Measurements from ENCODE around the gene IFNK.

The IFNK gene

GRCh38 chr9:27514551-27514950 is 9.5 kb upstream of the IFNK start:
- no peak for DNase-seq

GRCh38 chr9:27518006-27518405 is 6.1 kb upstream of the IFNK start:
- DNase-seq = no peak

- no peak for DNase-seq
Measured at GRCh38 chr9:27518809-27519208, 5.3 kb upstream of the IFNK start.

GRCh38 chr9:27519466-27520465 is 4.3 kb upstream of the IFNK start:
- DNase-seq = no peak

GRCh38 chr9:27520986-27521385 is 3.1 kb upstream of the IFNK start:
- DNase-seq = no peak

- no peak for DNase-seq
Measured at GRCh38 chr9:27523141-27523540, 949 bp upstream of the IFNK start.

DNA sequence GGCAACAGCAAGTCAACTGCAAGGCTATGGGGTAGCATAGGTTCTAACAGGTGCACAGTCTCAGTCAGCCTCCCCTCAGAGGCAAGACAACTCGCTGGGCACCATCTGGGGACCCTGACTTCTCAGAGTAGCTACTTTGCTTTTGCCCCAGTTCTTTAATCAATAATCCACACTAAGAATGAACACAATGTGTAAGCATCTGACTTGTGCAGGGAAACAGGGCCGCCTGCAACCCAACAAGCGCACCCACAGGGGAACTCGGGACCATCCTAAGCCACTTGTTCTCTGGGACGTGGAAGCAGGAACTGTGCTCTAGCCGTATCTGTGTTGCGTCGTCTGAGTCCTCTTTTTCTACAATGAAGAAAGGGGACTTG is 3.6 kb downstream of the IFNK start:
- no peak for DNase-seq

DNA sequence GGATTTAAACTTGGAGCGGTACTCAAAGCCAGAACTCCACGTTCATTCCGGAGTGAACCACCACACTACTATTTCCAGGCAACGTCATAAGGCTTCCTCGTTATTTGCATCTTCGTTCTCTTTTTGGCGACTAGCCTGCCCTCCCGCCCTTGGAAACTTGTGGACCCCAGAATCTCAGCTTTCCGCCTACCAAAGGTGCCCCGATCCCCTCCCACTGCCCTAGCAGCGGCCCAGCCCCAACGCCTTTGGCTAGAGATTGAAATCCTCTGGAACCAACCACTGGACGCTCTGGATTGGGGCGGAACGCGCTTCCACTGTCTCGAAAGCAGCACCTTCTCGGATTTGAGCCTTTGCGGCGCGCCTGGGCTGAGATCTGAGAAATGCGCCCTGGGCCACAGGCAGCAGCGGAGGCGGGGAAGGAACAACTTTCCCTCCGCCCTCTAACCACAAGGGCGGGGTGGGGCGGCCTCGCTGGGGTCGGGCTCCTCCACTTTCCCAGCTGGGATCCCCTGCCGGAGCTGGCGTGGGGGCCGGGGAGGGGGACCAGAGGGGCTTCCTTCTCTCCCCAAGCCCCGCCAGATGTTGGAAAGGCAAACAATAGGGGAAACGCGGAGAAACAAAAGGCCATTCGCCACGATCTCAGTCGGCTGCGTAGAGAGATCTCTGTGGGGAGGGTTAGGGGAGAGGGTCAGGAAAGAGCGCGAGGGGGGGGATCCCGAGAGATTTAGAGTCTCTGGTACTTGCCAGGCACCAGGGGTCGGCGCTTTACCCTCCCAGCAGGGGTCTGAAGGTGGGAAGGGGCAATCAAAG is 4.2 kb downstream of the IFNK start:
- DNase-seq = no peak

DNA sequence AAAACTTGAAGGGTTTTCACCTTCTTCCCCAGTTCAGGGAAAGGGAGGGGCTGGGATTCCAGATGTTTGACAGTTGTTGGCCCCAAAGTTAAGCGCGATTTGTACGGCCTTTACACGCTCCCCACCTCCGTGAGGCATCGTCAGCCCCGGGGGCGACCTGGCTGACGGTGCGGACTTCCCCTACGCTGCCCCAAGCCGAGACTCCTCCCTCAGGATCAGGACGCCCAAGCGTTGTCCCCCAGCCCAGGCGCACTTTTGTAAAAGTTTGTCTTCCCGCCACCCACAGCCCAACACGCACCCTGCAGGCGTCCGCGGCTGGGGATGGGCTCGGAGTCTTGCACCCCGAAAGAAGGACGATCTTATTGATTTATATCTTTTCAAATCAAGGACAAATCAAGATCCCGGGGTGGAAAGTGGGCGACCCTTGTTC is 4.8 kb downstream of the IFNK start:
- no peak for DNase-seq

- peak; percentile 10 for DNase-seq
Measured at GRCh38 chr9:27529316-27530278, 5.5 kb downstream of the IFNK start, which contains the start of gene MOB3B. Gene MOB3B (minus strand): TSS chr9:27529814. CDS start chr9:27455550, 74,264 bp downstream.

GRCh38 chr9:27530915-27531755 is 7.0 kb downstream of the IFNK start:
- no peak for DNase-seq

GRCh38 chr9:27532046-27532445 is 8.0 kb downstream of the IFNK start:
- no peak for DNase-seq

DNA sequence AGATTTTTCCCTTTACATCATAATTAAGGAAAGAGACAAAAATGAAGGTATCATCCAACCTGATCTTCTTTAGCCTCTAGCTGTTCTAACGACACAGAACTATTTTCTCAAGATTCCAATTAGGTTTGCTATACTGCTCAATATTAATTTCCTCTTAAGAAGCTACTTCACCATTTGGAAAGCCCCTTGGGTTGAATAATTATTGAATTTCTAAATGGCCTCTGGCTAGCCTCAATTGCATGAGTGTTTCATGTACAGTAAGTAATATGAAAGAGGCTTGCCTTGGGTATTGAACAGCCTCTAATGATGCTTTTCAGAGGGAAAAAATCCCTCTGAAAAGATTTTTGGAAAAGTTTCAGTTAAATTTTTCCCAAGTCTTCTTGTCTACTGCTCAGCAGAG is 9.2 kb downstream of the IFNK start:
- no peak for DNase-seq

DNA sequence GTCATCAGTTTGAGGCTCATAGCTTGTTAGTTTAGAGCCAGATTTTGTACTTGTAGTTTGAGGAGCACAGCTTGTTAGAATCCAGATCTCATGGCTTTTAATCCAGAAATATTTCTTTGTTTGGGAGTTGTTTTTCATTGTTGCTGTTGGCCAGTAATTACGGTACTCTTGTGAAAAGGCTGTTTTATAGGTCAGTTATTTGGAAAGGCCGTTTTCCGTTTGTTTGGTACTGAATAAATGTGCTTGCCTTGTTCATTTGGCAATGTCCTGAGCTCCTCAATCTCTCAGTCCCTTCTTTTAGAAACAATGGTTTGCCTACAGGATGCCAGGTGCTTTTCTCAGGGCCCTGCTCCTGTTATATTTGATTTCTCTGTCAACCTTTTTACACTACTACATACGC is 10.0 kb downstream of the IFNK start:
- no peak for DNase-seq

DNA sequence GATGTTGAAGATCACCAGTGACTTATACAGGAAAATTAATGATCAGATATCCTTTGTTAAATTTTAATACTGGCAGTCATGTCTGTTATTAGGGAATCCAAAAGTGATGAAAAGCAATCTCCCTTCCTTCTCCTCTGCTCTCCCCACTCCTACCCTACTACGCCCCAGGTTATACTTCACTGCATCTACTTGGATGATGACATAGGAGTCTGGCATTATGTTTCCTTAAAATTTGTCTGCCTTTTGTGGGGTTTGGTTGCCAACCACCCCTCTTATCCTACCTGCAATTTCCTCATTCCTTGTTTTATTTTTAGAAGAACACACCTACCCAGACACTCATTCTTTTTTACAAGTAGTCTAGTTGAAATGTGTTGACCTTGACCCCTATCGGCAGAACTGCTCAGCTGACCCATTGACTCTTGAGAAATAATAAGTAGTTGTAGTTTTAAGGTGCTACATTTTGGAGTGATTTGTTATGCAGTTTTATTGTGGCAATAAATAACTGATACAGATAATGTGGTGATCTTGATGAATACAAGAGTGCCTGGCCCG is 10.6 kb downstream of the IFNK start:
- no peak for DNase-seq

DNA sequence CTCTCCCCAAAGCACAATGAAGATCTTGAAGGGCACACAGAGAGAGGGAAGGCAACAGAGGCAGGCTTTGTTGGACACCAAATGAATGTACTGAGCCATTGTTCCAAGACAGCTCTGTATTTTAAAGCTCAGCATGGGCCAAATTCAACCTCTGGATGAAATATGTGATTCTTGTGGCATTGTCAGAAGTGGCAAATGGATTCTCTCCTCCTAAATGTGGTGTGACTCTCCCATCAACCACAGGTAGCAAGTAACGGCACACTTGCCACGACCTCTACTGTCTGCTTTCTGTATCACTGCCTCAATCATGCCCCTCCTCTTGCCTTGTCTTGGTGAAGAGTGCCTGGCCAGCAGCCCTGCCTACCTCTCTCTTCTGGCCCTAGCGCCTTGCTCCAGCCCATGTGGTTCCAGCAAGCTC is 11.6 kb downstream of the IFNK start:
- no peak for DNase-seq

GRCh38 chr9:27536168-27536567 is 12.1 kb downstream of the IFNK start:
- no peak for DNase-seq

GRCh38 chr9:27537027-27537435 is 12.9 kb downstream of the IFNK start:
- DNase-seq = no peak

DNA sequence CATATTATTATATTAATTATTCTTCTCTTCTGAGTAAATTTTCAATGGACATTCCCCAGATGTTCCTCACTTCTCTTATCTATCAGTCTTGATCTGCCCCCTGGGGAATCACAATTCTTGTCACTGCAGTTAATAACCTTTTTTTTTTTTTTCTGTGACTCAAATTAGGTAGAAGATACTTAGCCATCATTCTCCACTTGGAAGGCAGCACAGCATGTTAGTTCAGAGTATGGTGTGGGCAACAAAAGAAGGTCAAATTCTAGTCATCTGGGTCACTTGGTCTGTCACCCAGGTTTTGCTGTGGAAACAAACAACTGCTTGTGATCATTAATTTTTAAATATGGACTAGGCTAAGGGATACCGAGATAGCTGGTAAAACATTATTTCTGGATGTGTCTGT is 13.7 kb downstream of the IFNK start:
- no peak for DNase-seq

DNA sequence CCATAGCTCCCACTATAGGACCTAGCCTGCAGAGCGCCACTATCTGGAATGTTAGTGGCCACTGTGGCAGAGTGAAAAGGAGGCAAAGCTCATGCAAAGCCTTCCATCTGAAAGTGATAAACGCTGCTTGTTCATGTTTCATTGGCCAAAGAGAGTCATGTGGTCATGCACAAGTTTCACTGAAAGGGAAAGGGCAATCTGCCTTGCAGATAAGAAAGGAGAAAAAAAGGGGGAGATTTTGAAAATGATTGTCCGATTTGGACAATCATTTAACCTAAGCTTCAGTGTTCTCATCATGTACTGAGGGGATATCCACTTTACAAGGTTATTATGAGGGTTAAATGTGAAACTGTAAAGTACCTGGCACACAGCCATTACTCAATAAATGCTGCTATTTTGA is 14.6 kb downstream of the IFNK start:
- no peak for DNase-seq
